Skeletal muscle tissue (tissue), 4 donors: ENCODE measurements around the gene AGFG1. TPM values are rescaled to one million over a fixed set of nuclear protein-coding genes. Genes with fewer than 3 reads are reported as not detected.

Source experiments
- H3K27ac ChIP-seq: one replicate; pipeline ENCODE4 v1.7.0; 2013; ENCODE audit warnings: mild to moderate bottlenecking, low read depth, low read length, inconsistent platforms
- H3K27me3 ChIP-seq, 3 donors: one replicate each; pipeline ENCODE4 v1.7.0; 2013; ENCODE audit warnings: low read length in 3 of 3; ENCODE audit not compliant: control insufficient read depth in 3 of 3, insufficient read depth in 3 of 3
- H3K36me3 ChIP-seq, 3 donors: one replicate each; pipeline ENCODE4 v1.7.0; 2013; ENCODE audit warnings: low read length in 3 of 3; ENCODE audit not compliant: control insufficient read depth in 3 of 3, insufficient read depth in 3 of 3
- H3K4me1 ChIP-seq, 3 donors: one replicate each; pipeline ENCODE4 v1.7.0; 2013; ENCODE audit warnings: low read length in 3 of 3, mild to moderate bottlenecking in 3 of 3; ENCODE audit not compliant: control insufficient read depth in 3 of 3, insufficient read depth in 3 of 3
- H3K4me3 ChIP-seq, 3 donors: one replicate each; pipeline ENCODE4 v1.7.0; 2013; ENCODE audit warnings: low read length in 3 of 3
- H3K9ac ChIP-seq, 3 donors: one replicate each; pipeline ENCODE4 v1.7.0; 2013; ENCODE audit warnings: low read length in 3 of 3, mild to moderate bottlenecking in 3 of 3, moderate library complexity in 2 of 3, low read depth in 1 of 3
- H3K9me3 ChIP-seq, 3 donors: one replicate each; pipeline ENCODE4 v1.7.0; 2013; ENCODE audit warnings: low read length in 3 of 3; ENCODE audit not compliant: control insufficient read depth in 3 of 3
- total RNA-seq: library from RNA; depleted of rRNA; stranded (reverse); fragments of >200 nt; gene quantifications from one replicate; pipeline ENCODE4 v1.2.3, GENCODE V29; 2014
- donor health status: Osteomylitis.

AGFG1 gene
- total RNA-seq, 1 donor from 2014 or later = 20.9 TPM

DNA sequence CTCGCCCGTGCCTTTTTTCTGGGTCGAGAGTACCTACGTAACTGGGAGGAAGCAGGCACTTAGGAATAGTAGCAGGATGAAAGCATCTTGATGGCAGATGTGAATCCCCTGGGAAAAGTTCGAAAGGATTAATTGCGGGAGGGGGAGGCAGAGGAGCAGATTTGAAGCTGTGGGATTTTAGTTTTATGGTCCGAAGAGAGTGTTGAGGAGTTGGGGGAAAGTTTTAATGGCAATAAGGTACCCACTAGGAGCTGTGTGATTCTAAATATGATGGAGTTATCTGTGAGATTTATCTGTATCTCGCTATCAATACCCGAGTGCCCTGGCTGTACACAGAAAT lies 1.1 kb downstream of the AGFG1 start:
- Histone ChIP-seq H3K4me3 (peak overlapping the region; percentile 60 to 83 (median 77)), H3K36me3 (no peaks in the 10 kb centered on the region), H3K27me3 (no peaks in the 10 kb centered on the region), H3K9ac (peak overlapping the region in 2 of 3 donors; percentile 61), H3K27ac (no peak overlapping the region), H3K9me3 (no peaks in the 10 kb centered on the region), H3K4me1 (peaks cover 12 to 15% (median 14%) of the 10 kb centered on the region in 3 donors)

DNA sequence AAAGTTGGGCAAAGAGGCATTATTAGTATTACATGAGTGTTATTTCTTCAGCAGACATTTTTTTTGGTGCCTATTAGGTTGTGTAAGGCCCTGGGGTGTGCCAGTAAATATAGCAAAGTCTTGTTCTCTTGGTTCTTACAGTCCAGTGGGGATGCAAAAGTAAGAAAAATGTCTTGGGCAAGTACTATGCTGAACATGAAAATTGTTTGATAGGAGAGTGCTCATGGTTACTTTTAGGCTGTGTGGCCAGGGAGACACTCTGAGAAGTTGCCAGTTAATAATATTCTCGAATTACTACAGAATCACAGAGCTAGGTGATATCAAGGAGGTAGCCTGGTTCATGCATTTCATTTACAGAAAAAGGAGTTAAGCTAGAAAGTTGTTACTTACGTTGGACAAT lies 1.9 kb downstream of the AGFG1 start:
- H3K27me3 ChIP-seq = no peaks in the 10 kb centered on the region
- no peaks in the 10 kb centered on the region for H3K9me3 ChIP-seq
- H3K36me3 ChIP-seq = no peaks in the 10 kb centered on the region
- peak overlapping the region in 1 of 3 donors; percentile 15 for H3K9ac ChIP-seq
- H3K27ac ChIP-seq = no peak overlapping the region
- peaks cover 12 to 15% (median 14%) of the 10 kb centered on the region in 3 donors for H3K4me1 ChIP-seq
- H3K4me3 ChIP-seq = no peak overlapping the region

DNA sequence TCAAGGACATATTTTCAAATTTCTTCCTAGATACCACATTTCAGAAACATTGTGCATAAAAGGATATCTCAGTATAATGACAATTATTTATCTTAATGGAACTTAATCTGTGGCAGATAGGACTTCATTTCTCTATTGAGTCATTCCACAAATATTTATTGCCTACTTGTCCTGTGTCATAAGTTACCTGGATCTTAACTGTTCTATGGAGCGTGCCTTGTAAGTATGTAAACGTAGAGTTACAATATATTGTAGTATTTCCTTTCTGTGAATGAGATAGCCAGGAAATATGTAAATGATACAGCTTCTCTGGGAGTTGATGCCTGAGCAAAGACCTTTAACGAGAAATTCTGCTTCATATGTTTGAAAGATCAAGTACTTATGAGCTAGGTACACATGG lies 2.5 kb downstream of the AGFG1 start:
- H3K9me3 ChIP-seq = no peaks in the 10 kb centered on the region
- no peaks in the 10 kb centered on the region for H3K27me3 ChIP-seq
- peaks cover 12 to 15% (median 14%) of the 10 kb centered on the region in 3 donors for H3K4me1 ChIP-seq
- peak overlapping the region in 1 of 3 donors; percentile 13 for H3K9ac ChIP-seq
- no peak overlapping the region for H3K4me3 ChIP-seq
- H3K36me3 ChIP-seq = no peaks in the 10 kb centered on the region
- no peak overlapping the region for H3K27ac ChIP-seq

DNA sequence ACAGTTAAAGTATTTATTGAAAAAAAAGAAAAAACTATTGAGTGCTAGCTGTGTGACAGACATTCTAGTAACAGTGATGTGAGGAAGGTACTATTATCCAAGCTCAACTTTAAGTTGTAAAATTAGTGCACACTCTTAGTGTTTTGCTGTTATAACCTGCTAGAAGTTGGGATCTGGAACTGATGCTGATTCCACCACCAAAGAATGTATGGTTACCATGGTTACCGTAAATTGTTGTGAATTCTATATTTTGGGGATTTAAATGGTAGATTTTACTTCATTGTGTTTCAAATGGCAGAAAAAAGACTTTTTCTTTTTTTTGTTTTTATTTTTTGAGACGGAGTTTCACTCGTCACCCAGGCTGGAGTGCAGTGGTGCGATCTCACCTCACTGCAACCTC lies 5.3 kb downstream of the AGFG1 start:
- Histone ChIP-seq H3K9me3 (no peaks in the 10 kb centered on the region), H3K36me3 (no peaks in the 10 kb centered on the region), H3K27ac (no peak overlapping the region), H3K9ac (no peak overlapping the region), H3K4me3 (no peak overlapping the region), H3K27me3 (no peaks in the 10 kb centered on the region), H3K4me1 (peaks cover 12 to 19% (median 14%) of the 10 kb centered on the region in 3 donors)

DNA sequence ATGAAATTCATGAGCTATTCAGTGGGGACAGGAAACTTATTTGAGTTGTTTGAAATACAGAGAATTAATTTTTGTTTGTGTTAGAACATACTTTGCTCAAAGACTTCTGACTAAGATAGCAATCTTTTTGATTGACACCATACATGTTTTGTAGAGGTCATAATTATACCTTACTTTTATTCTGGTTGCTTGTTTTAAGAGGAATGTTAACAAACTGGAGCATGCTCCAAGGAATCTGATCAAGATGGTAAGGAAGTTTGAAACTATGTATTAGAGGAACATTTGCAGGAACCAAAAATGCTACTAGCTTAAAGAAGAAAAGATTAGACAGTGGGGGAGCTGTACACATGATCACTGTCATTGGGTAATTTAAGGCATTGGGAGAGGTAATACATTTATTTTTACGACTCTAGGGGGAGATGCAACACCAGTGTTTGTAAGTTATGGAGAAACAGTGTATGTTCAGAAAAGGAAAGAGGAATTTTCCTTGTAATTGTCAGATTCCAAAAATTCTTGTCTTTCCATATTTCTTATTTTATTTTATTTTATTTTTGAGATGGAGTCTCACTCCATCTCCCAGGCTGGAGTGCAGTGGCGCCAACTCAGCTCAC lies 8.0 kb downstream of the AGFG1 start:
- Histone ChIP-seq H3K36me3 (no peaks in the 10 kb centered on the region), H3K4me3 (no peak overlapping the region), H3K27me3 (no peaks in the 10 kb centered on the region), H3K4me1 (peaks cover 0 to 4% (median 0%) of the 10 kb centered on the region in 3 donors), H3K9me3 (no peaks in the 10 kb centered on the region), H3K27ac (no peak overlapping the region), H3K9ac (no peak overlapping the region)

DNA sequence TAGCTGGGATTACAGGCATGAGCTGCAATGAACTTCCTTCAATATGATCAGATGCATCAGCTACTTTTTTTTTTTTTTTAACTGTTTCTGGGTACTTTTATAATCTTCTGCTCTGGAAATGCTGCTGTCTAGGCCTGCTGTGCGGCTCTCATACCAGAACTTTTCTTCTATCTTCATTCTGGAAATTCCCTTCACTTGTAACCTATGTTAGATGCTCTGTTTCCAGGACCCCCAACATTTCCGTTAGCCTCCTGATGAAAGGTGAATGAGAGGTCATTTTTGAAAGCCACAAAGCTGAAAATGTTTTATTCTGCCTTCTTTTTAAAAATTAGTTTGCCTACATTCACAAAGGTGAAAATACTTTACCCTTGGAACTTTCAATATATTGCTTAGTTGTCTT lies 8.6 kb downstream of the AGFG1 start:
- Histone ChIP-seq H3K4me1 (peaks cover 0 to 4% (median 0%) of the 10 kb centered on the region in 3 donors), H3K9me3 (no peaks in the 10 kb centered on the region), H3K9ac (no peak overlapping the region), H3K36me3 (no peaks in the 10 kb centered on the region), H3K27me3 (no peaks in the 10 kb centered on the region), H3K4me3 (no peak overlapping the region), H3K27ac (no peak overlapping the region)

DNA sequence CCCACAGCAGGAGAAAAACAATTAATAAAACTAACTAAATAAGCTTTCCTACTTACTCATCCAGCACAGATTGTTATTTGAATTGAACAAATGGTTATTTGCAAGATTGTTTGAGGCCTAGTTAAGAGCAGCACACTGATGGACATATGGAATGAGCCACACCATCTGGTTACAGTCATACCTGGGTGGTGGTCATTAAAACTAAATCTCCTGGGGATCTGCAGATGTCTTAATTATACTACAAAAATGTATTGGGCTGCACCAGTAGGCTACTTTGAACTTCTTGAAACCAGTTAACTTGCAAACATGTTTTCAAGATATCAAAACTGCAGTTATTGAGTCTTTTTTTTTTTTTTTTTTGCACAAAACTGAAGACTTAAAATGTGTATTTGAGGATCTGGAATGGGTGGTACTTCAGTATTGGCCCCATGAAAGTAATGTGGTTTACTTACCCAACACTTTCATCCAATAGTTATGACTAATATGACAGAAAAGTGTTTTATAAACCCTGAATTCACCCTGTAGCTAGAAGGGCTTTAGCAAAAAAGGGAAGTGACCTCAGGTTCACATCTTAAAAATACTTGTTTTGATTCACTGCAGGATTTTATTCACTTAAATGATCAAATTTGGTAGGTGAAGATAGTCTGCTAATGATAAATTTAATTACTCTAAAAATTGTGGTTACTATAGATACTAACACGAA lies 10.8 kb downstream of the AGFG1 start:
- no peaks in the 10 kb centered on the region for H3K9me3 ChIP-seq
- H3K27ac ChIP-seq = no peak overlapping the region
- H3K36me3 ChIP-seq = no peaks in the 10 kb centered on the region
- no peaks in the 10 kb centered on the region for H3K27me3 ChIP-seq
- H3K4me1 ChIP-seq = peaks cover 0 to 4% (median 0%) of the 10 kb centered on the region in 3 donors
- H3K4me3 ChIP-seq = no peak overlapping the region
- no peak overlapping the region for H3K9ac ChIP-seq

DNA sequence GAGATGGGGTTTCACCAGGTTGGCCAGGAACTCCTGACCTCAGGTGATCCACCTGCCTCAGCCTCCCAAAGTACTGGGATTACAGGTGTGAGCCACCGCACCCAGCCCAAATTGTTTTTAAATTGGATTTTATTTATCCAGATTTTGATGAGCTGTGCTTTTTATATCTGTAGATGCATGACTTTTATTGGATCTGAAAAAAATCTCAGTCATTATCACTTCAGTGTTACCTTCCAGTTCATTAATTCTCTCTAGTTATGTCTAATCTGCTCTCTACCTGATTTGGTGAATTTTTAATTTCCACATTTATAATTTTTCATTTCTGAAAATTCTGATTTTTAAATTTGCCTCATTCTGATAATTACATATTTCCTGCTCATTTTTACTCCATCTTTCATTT lies 13.5 kb downstream of the AGFG1 start:
- H3K27ac ChIP-seq = no peak overlapping the region
- no peaks in the 10 kb centered on the region for H3K36me3 ChIP-seq
- no peaks in the 10 kb centered on the region for H3K27me3 ChIP-seq
- no peak overlapping the region for H3K4me3 ChIP-seq
- peaks cover 0 to 6% (median 0%) of the 10 kb centered on the region in 3 donors for H3K4me1 ChIP-seq
- H3K9ac ChIP-seq = no peak overlapping the region
- no peaks in the 10 kb centered on the region for H3K9me3 ChIP-seq

DNA sequence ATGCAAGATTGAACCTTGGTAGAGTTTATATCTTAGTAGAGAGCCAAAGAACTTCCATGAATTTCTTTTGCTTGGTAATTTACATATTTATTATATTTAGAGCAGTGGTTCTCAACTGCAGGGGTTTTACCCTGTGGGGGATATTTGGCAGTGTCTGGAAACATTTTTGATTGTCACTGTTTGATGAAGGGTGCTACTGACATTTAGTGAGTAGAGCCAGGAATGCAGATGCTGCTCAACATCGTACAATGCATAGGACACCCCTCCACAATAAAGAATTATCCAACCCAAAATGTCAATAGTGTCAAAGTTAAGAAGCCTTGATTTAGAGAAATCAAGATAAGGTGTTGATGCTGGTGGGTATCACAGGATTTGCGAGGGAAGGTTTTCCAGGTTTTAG lies 14.7 kb downstream of the AGFG1 start:
- no peaks in the 10 kb centered on the region for H3K36me3 ChIP-seq
- no peak overlapping the region for H3K4me3 ChIP-seq
- H3K9ac ChIP-seq = no peak overlapping the region
- H3K27me3 ChIP-seq = no peaks in the 10 kb centered on the region
- H3K9me3 ChIP-seq = no peaks in the 10 kb centered on the region
- peaks cover 0 to 2% (median 0%) of the 10 kb centered on the region in 3 donors for H3K4me1 ChIP-seq
- no peak overlapping the region for H3K27ac ChIP-seq

DNA sequence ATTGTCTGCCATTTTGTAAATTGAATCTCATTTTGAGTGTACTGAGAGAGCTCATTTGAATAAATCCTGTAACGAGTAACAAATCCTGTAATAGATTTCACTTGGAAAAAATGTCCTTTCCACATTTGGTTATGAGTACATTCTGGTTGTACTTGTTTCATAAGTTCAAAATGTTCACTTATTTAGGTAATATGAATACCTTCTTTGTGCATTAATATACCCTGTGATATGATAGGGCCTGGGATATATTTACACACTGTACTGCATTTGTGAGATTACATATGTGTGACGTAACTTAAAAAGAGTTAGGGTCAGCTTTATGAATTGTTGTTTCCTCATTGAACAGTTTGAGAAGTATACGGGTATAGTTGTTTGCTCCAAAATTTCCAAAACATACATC lies 16.1 kb downstream of the AGFG1 start:
- no peaks in the 10 kb centered on the region for H3K27me3 ChIP-seq
- H3K9ac ChIP-seq = no peak overlapping the region
- no peaks in the 10 kb centered on the region for H3K9me3 ChIP-seq
- H3K4me1 ChIP-seq = peaks cover 0 to 2% (median 0%) of the 10 kb centered on the region in 3 donors
- no peaks in the 10 kb centered on the region for H3K36me3 ChIP-seq
- H3K27ac ChIP-seq = no peak overlapping the region
- H3K4me3 ChIP-seq = no peak overlapping the region
